HepG2 (cell line): ENCODE data around the gene ACAD11. TPM values are rescaled to one million over a fixed set of nuclear protein-coding genes. Genes with fewer than 3 reads are reported as not detected.
A peak's percentile ranks its signal among the peaks of the same experiment; 100 is the strongest.

Experiments used
- ARID5B ChIP-seq: IDR thresholded peaks from 2 replicates; pipeline ENCODE4 v1.4.0; 2020; ENCODE audit warnings: mild to moderate bottlenecking, missing genetic modification reagents
- ARNT ChIP-seq: fragments of 450-650 bp; IDR thresholded peaks from 2 replicates; pipeline ENCODE4 v1.6.1; 2017
- CTCF ChIP-seq: sonication (generic); formaldehyde crosslinking; IDR thresholded peaks from 2 replicates; pipeline ENCODE4 v1.5.0; 2020; ENCODE audit warnings: mild to moderate bottlenecking, missing genetic modification reagents, moderate library complexity
- IKZF1 ChIP-seq: fragments of 450-650 bp; IDR thresholded peaks from 2 replicates; pipeline ENCODE4 v1.7.1; 2016
- NR0B2 ChIP-seq: sonication (generic); formaldehyde crosslinking; IDR thresholded peaks from 2 replicates; pipeline ENCODE4 v1.4.0; 2020; ENCODE audit warnings: mild to moderate bottlenecking, missing genetic modification reagents
- THAP9 ChIP-seq: sonication (generic); formaldehyde crosslinking; IDR thresholded peaks from 2 replicates; pipeline ENCODE4; 2020; ENCODE audit warnings: missing genetic modification reagents, mild to moderate bottlenecking, borderline replicate concordance
- ZBTB49 ChIP-seq: sonication (generic); formaldehyde crosslinking; IDR thresholded peaks from 2 replicates; pipeline ENCODE4 v1.4.0; 2020; ENCODE audit warnings: missing genetic modification reagents, borderline replicate concordance
- ZFP41 ChIP-seq: sonication (generic); formaldehyde crosslinking; IDR thresholded peaks from 2 replicates; pipeline ENCODE4 v1.4.0; 2020; ENCODE audit warnings: mild to moderate bottlenecking, missing genetic modification reagents, borderline replicate concordance
- ZNF543 ChIP-seq: sonication (generic); formaldehyde crosslinking; IDR thresholded peaks from 2 replicates; pipeline ENCODE4 v1.4.0; 2020; ENCODE audit warnings: mild to moderate bottlenecking, missing genetic modification reagents
- ZNF687 ChIP-seq: sonication (generic); formaldehyde crosslinking; IDR thresholded peaks from 2 replicates; pipeline ENCODE4 v1.5.1; 2020; ENCODE audit warnings: mild to moderate bottlenecking, missing genetic modification reagents, moderate library complexity
- ZNF713 ChIP-seq: sonication (generic); formaldehyde crosslinking; IDR thresholded peaks from 2 replicates; pipeline ENCODE4 v1.4.0; 2020; ENCODE audit warnings: mild to moderate bottlenecking, missing genetic modification reagents
- polyA plus RNA-seq, 8 experiments: library from polyadenylated mRNA; depleted of rRNA in 3 of 8; stranded (reverse) in 7 of 8; unstranded in 1 of 8; fragments of >200 nt; fragmentation: Illumina TruSeq in 4 of 8; extraction: Trizol in 4 of 8; gene quantifications; 2 replicates each; pipeline versions ENCODE4 v1.2.1 to v1.2.3, GENCODE V29; 2011 to 2016; ENCODE audit warnings: low read depth in 4 of 8, missing spikeins in 1 of 8, mixed read lengths in 1 of 8; ENCODE audit not compliant: insufficient read depth in 1 of 8
- total RNA-seq, 5 experiments: library from RNA; depleted of rRNA; stranded (reverse); fragments of >200 nt; fragmentation: Illumina TruSeq; extraction: Trizol; gene quantifications; 2 replicates each; pipeline ENCODE4 v1.2.3, GENCODE V29; 2016; ENCODE audit warnings: low read depth in 1 of 5

ACAD11 gene
- total and polyA plus RNA-seq, 2 of the 13 experiments (the other 11 are each of a cell fraction or from before 2014, with no cell fraction given) = 30.6 to 56.9 TPM

GRCh38 chr3:132549169-132549568 is 110.4 kb downstream of the ACAD11 start (continued):
- TF ChIP-seq ZBTB49 (CRISPR knock-in tag) (no peak), ZNF687 (CRISPR knock-in tag) (peak; percentile 24; the same call in 1 of the 2 replicates), THAP9 (CRISPR knock-in tag) (0 out of 2 replicates have a peak, but pooled peaks have one; percentile 40), NR0B2 (no peak), ZNF713 (no peak), ZNF543 (no peak), IKZF1 (no peak), CTCF (CRISPR knock-in tag) (peak; percentile 12; the same call in 1 of the 2 replicates), ARID5B (CRISPR knock-in tag) (no peak), ARNT (no peak), ZFP41 (CRISPR knock-in tag) (no peak)
